Measurements from ENCODE around the gene CAMK2B.
A peak's percentile ranks its signal among the peaks of the same experiment; 100 is the strongest.

The CAMK2B gene

GRCh38 chr7:44247868-44248651, 77.3 kb downstream of the CAMK2B start:
- DNase-seq = no peak

- DNase-seq = no peak
Observed at GRCh38 chr7:44246396-44247113, 78.8 kb downstream of the CAMK2B start.

GRCh38 chr7:44244282-44244681, 81.1 kb downstream of the CAMK2B start:
- no peak for DNase-seq

- DNase-seq = no peak
Observed at GRCh38 chr7:44242091-44242490, 83.3 kb downstream of the CAMK2B start.

GRCh38 chr7:44240983-44241510, 84.3 kb downstream of the CAMK2B start:
- DNase-seq = peak; percentile 31

- no peak for DNase-seq
Observed at GRCh38 chr7:44240376-44240775, 85.0 kb downstream of the CAMK2B start.

GRCh38 chr7:44239361-44239760, 86.0 kb downstream of the CAMK2B start:
- DNase-seq = no peak

- no peak for DNase-seq
Observed at GRCh38 chr7:44238116-44238695, 87.2 kb downstream of the CAMK2B start.

GRCh38 chr7:44237696-44238095, 87.7 kb downstream of the CAMK2B start:
- DNase-seq = no peak

- DNase-seq = no peak
Observed at GRCh38 chr7:44236333-44236728, 89.1 kb downstream of the CAMK2B start.

- DNase-seq = no peak
Observed at GRCh38 chr7:44235582-44236332, 89.6 kb downstream of the CAMK2B start.

- DNase-seq = no peak
Observed at GRCh38 chr7:44235066-44235465, 90.3 kb downstream of the CAMK2B start.

- no peak for DNase-seq
Observed at GRCh38 chr7:44232901-44233715, 92.3 kb downstream of the CAMK2B start.

- no peak for DNase-seq
Observed at GRCh38 chr7:44232396-44232795, 93.0 kb downstream of the CAMK2B start.

GRCh38 chr7:44231088-44231487, 94.3 kb downstream of the CAMK2B start:
- no peak for DNase-seq

GRCh38 chr7:44230286-44230685, 95.1 kb downstream of the CAMK2B start:
- no peak for DNase-seq

GRCh38 chr7:44229546-44230105, 95.8 kb downstream of the CAMK2B start:
- no peak for DNase-seq

GRCh38 chr7:44228571-44229350, 96.6 kb downstream of the CAMK2B start:
- DNase-seq = no peak

- DNase-seq = no peak
Observed at GRCh38 chr7:44227911-44228310, 97.5 kb downstream of the CAMK2B start.

- no peak for DNase-seq
Observed at GRCh38 chr7:44226396-44226753, 99.0 kb downstream of the CAMK2B start.

Measured in KG1 (cell line).